ENCODE results near the gene LRRC9. TPM values are rescaled to one million over a fixed set of nuclear protein-coding genes. Genes with fewer than 3 reads are reported as not detected.

Gene LRRC9
- total and polyA plus RNA-seq, 2 donors (not counting 3 experiments of a cell fraction or from before 2014, with no cell fraction given): not detected

DNA sequence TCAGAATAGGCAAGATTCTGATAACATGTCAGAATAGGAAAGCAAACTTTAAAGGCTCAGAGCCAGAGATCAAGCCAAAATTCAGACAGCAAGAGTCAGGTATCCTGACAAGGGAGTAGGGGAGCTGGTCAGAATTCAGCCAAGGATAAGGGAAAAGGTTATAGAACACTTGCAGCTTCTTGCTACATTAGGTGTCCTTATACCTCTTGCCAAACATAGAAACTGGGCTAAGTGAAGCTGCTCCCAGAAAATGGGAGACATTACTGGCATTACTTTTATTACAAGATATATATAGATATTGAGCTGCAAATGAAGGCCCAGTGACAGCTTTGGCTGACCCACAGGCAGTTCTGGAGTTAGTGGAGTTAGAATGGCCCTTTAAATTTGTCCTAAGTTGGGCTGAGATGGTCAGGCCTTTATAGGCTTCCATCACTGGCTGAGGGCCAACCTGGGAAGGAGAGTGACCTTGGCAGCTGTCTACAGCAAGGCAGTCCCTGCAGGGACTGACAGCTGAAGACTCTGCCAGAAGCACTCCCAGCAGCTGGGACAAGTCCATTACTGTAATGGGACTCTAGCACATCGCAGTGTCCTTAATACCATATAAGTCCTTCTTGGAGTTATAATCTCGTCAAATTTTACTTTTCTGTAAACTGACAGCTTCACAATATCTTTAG, 83.0 kb downstream of the LRRC9 start:
- BruUV-seq (replicated peaks): no TSS peak
- H4K20me1 ChIP-seq (replicated peaks; ENCODE audit: control insufficient read depth, extremely low read depth, insufficient read depth, low read length): no peaks in the 10 kb centered on the region
- intact Hi-C loops (cut with micrococcal nuclease): no loop called here

More for the DNA sequence above, 83.0 kb downstream of the LRRC9 start:
- Histone ChIP-seq H3K36me3 (ENCODE audit: control insufficient read depth in 2 of 2, extremely low read depth in 1 of 2, insufficient read depth in 2 of 2, low read length in 2 of 2) (no peaks in the 10 kb centered on the region), H3K4me1 (ENCODE audit: control insufficient read depth, extremely low read depth, insufficient read depth, low read length) (no peaks in the 10 kb centered on the region), H2AFZ (ENCODE audit: low read depth, low read length) (no peak overlapping the region), H3K9ac (replicated peaks; ENCODE audit: extremely low read depth, insufficient read depth, low read length) (no peak overlapping the region), H3K4me2 (ENCODE audit: insufficient read depth, low read length) (no peak overlapping the region), H3K4me3 (replicated peaks in 1 of 3; ENCODE audit: insufficient read depth in 1 of 3, low read depth in 1 of 3, low read length in 3 of 3) (no peak overlapping the region), H3K9me1 (replicated peaks; ENCODE audit: control insufficient read depth, extremely low read depth, insufficient read depth, low read length) (no peaks in the 10 kb centered on the region), H3K79me2 (ENCODE audit: control insufficient read depth, insufficient read depth, low read length) (no peaks in the 10 kb centered on the region), H3K27ac (ENCODE audit: insufficient read depth, low read depth, low read length) (no peak overlapping the region), H3K9me3 (replicated peaks; ENCODE audit: control insufficient read depth, insufficient read depth, low read length) (no peaks in the 10 kb centered on the region), H3K27me3 (ENCODE audit: control insufficient read depth in 2 of 2, insufficient read depth in 2 of 2, low read length in 2 of 2) (peaks cover 0 to 4% of the 10 kb centered on the region in 2 experiments)
- TF ChIP-seq GATA2 (IDR thresholded peaks at IDR 0.05; ENCODE audit: insufficient read depth, insufficient read length, low read depth, low read length): no peak
- no peak for TF ChIP-seq POLR2A (IDR thresholded peaks at IDR 0.05; ENCODE audit: low read depth, low read length)
- no peak for TF ChIP-seq MYC (IDR thresholded peaks at IDR 0.05; ENCODE audit: low read depth, low read length)
- TF ChIP-seq, protein P1, sequence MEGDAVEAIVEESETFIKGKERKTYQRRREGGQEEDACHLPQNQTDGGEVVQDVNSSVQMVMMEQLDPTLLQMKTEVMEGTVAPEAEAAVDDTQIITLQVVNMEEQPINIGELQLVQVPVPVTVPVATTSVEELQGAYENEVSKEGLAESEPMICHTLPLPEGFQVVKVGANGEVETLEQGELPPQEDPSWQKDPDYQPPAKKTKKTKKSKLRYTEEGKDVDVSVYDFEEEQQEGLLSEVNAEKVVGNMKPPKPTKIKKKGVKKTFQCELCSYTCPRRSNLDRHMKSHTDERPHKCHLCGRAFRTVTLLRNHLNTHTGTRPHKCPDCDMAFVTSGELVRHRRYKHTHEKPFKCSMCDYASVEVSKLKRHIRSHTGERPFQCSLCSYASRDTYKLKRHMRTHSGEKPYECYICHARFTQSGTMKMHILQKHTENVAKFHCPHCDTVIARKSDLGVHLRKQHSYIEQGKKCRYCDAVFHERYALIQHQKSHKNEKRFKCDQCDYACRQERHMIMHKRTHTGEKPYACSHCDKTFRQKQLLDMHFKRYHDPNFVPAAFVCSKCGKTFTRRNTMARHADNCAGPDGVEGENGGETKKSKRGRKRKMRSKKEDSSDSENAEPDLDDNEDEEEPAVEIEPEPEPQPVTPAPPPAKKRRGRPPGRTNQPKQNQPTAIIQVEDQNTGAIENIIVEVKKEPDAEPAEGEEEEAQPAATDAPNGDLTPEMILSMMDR (IDR thresholded peaks at IDR 0.05; ENCODE audit: extremely low read depth in 1 of 2, insufficient read depth in 1 of 2, low read depth in 1 of 2, low read length in 2 of 2): no peak
- no peak for TF ChIP-seq FOS (IDR thresholded peaks at IDR 0.05; ENCODE audit: borderline replicate concordance, insufficient read depth, low read length)
- no peak for TF ChIP-seq POLR2AphosphoS5 (IDR thresholded peaks at IDR 0.05; ENCODE audit: insufficient read depth, low read depth, low read length)
- no peak for TF ChIP-seq JUN (IDR thresholded peaks at IDR 0.05; ENCODE audit: borderline replicate concordance, insufficient read depth, insufficient read length, low read depth)
- no peak for TF ChIP-seq MAX (IDR thresholded peaks at IDR 0.05; ENCODE audit: insufficient read depth, insufficient read length)
- TF ChIP-seq EZH2 (IDR thresholded peaks at IDR 0.05; ENCODE audit: borderline replicate concordance, low read depth, low read length, severe bottlenecking): no peak
- FAIRE-seq: no peak
- dilution Hi-C loops (cut with MboI; ENCODE audit: extremely low pct_ligation_motif_present, low sequenced_read_pairs): no loop called here
- no peak for DNase-seq (ENCODE audit: low read depth, low spot score)
- POLR2A ChIA-PET: no interaction called here
- CTCF ChIA-PET: interaction anchor here (0.9 to 1.8 kb wide), 2 partner anchors 38 to 181 kb away, joined by 4 to 6 read pairs; no protein-coding TSS in a partner anchor
